ENCODE results near the gene CRTC1. TPM values are rescaled to one million over a fixed set of nuclear protein-coding genes. Genes with fewer than 3 reads are reported as not detected.
A peak's percentile ranks its signal among the peaks of the same experiment; 100 is the strongest.

CRTC1 gene
- total and polyA plus RNA-seq, 9 of the 15 experiments (the other 6 are each of a cell fraction or from before 2014, with no cell fraction given): 0.25 to 3.8 (median 1.2) TPM; not detected in 2

DNA sequence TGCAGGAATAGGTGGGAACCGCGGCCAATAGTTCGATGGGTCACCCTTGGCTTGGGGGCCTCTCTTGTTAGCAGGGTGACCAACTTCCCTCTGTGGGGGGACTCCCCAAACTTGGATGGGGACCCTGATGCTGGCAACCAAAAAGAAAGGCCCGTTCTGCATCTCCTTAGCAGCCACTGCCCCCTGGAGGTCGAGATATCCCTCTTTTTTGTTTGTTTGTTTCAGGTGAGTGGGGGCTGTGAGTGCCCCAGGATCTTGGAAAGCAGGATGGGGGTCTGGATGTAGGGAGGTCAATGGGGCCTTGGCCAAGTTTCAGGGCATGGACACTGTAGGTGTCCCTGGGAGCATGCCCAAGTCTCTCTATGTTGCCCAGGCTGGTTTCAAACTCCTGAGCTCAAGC is 7.7 kb upstream of the CRTC1 start:
- H3K27ac ChIP-seq (ENCODE audit: extremely low read depth, low read depth, low read length): no peak overlapping the region
- H3K9me1 ChIP-seq (ENCODE audit: control insufficient read depth, insufficient read depth, low read length): no peaks in the 10 kb centered on the region
- H3K27me3 ChIP-seq (ENCODE audit: control insufficient read depth in 2 of 2, insufficient read depth in 2 of 2, low read length in 2 of 2): no peaks in the 10 kb centered on the region
- FAIRE-seq: no peak
- peak; percentile 63 for ATAC-seq
- H3K9me3 ChIP-seq (replicated peaks; ENCODE audit: control insufficient read depth, insufficient read depth, low read depth, low read length): peaks cover 4% of the 10 kb centered on the region
- H3K36me3 ChIP-seq (ENCODE audit: control insufficient read depth, insufficient read depth, low read length): no peaks in the 10 kb centered on the region
- 31% methylated on average over 5 of the region's 5 CpGs for WGBS (ENCODE audit: insufficient coverage, low coverage, missing lambda C conversion rate)
- H3K9ac ChIP-seq (ENCODE audit: insufficient read depth in 1 of 2, low read depth in 2 of 2, low read length in 2 of 2): no peak overlapping the region
- in situ Hi-C loops (cut with MboI): loop anchor here (5.0 kb wide), 1 partner anchor 208 kb away; no protein-coding TSS in a partner anchor
- ChIA-PET POLR2A (no interaction called here), CTCF (ENCODE audit: low intra/inter-chr PET ratio) (interaction anchor here (0.6 to 1.3 kb wide), 3 partner anchors 82 to 225 kb away, joined by 3 to 4 read pairs (median 4); partner anchors contain the start of gene REX1BD)
- peak; percentile 44 to 57 (median 56) for DNase-seq (ENCODE audit: extremely low read depth in 1 of 4, low spot score in 3 of 4)
- BruUV-seq (replicated peaks): no TSS peak
- no peak overlapping the region for H3K4me2 ChIP-seq (ENCODE audit: insufficient read depth, low read length)
- H4K20me1 ChIP-seq (replicated peaks; ENCODE audit: control insufficient read depth, insufficient read depth, low read length): no peaks in the 10 kb centered on the region
- intact Hi-C loops (cut with micrococcal nuclease): loop anchor here (5.0 kb wide), 3 partner anchors 83 to 208 kb away; partner anchors contain the start of gene FKBP8
- no peak overlapping the region for H2AFZ ChIP-seq (ENCODE audit: low read depth, low read length)
- H3K4me3 ChIP-seq: no peak overlapping the region
- H3K79me2 ChIP-seq (ENCODE audit: control insufficient read depth, insufficient read depth, low read length): no peaks in the 10 kb centered on the region
- H3K4me1 ChIP-seq (replicated peaks in 1 of 2; ENCODE audit: control insufficient read depth in 2 of 2, insufficient read depth in 2 of 2, low read length in 2 of 2): peaks cover 7 to 21% of the 10 kb centered on the region in 2 experiments; a peak in 3 of 5 replicates
- TF ChIP-seq NONO (IDR thresholded peaks at IDR 0.05; ENCODE audit: low read depth in 2 of 2, low read length in 1 of 2) (no peak), PML (IDR thresholded peaks at IDR 0.05; ENCODE audit: low read length) (no peak), POLR2G (IDR thresholded peaks at IDR 0.05; ENCODE audit: low read depth, low read length) (no peak), CC2D1A (IDR thresholded peaks at IDR 0.05) (peak; percentile 48; the same call in 1 of the 2 replicates), RBM34 (IDR thresholded peaks at IDR 0.05; ENCODE audit: borderline replicate concordance, insufficient read depth, low read length) (no peak), ZFX (CRISPR knock-in tag; IDR thresholded peaks at IDR 0.05) (no peak), SMC3 (conservative IDR thresholded peaks at IDR 0.05; ENCODE audit: insufficient read depth, low read depth, low read length) (peak; percentile 68), ZNF780A (CRISPR knock-in tag; IDR thresholded peaks at IDR 0.05) (no peak), HDAC3 (IDR thresholded peaks at IDR 0.05; ENCODE audit: borderline replicate concordance, partially characterized antibody) (no peak), SIN3A (IDR thresholded peaks at IDR 0.05; ENCODE audit: borderline replicate concordance in 2 of 2, control insufficient read depth in 1 of 2, low read depth in 2 of 2, low read length in 2 of 2) (no peak)
- TF ChIP-seq, protein P1, sequence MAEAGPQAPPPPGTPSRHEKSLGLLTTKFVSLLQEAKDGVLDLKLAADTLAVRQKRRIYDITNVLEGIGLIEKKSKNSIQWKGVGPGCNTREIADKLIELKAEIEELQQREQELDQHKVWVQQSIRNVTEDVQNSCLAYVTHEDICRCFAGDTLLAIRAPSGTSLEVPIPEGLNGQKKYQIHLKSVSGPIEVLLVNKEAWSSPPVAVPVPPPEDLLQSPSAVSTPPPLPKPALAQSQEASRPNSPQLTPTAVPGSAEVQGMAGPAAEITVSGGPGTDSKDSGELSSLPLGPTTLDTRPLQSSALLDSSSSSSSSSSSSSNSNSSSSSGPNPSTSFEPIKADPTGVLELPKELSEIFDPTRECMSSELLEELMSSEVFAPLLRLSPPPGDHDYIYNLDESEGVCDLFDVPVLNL (CRISPR knock-in tag; IDR thresholded peaks at IDR 0.05; ENCODE audit: low read depth): no peak
- TF ChIP-seq, protein P2, sequence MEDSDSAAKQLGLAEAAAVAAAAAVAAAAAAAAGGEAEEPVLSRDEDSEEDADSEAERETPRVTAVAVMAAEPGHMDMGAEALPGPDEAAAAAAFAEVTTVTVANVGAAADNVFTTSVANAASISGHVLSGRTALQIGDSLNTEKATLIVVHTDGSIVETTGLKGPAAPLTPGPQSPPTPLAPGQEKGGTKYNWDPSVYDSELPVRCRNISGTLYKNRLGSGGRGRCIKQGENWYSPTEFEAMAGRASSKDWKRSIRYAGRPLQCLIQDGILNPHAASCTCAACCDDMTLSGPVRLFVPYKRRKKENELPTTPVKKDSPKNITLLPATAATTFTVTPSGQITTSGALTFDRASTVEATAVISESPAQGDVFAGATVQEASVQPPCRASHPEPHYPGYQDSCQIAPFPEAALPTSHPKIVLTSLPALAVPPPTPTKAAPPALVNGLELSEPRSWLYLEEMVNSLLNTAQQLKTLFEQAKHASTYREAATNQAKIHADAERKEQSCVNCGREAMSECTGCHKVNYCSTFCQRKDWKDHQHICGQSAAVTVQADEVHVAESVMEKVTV (CRISPR knock-in tag; IDR thresholded peaks at IDR 0.05): peak; percentile 38; the same call in 1 of the 2 replicates
- TF ChIP-seq, protein P3, sequence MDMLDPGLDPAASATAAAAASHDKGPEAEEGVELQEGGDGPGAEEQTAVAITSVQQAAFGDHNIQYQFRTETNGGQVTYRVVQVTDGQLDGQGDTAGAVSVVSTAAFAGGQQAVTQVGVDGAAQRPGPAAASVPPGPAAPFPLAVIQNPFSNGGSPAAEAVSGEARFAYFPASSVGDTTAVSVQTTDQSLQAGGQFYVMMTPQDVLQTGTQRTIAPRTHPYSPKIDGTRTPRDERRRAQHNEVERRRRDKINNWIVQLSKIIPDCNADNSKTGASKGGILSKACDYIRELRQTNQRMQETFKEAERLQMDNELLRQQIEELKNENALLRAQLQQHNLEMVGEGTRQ (CRISPR knock-in tag; IDR thresholded peaks at IDR 0.05): no peak
- TF ChIP-seq, protein P4, sequence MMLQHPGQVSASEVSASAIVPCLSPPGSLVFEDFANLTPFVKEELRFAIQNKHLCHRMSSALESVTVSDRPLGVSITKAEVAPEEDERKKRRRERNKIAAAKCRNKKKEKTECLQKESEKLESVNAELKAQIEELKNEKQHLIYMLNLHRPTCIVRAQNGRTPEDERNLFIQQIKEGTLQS (IDR thresholded peaks at IDR 0.05): no peak
- TF ChIP-seq, protein P4 (CRISPR knock-in tag; conservative IDR thresholded peaks at IDR 0.05): no peak

Data from K562 (cell line).